Stimulated activated CD8-positive, alpha-beta memory T cell treated with anti-CD3 and anti-CD28 coated beads, Interleukin-15, amount 100 ng/mL, for 1 hour (primary cell): Measurements from ENCODE around the gene UTP18.
"Not testable (repeated sequence)": the region's sequence is repeated elsewhere in the genome, so short reads cannot be mapped to it uniquely, and the experiment has no call there.

Experiments
- DNase-seq: peaks from one replicate; pipeline ENCODE4 v3.0.0-alpha.2; 2020; ENCODE audit warnings: low read depth

The UTP18 gene

GRCh38 chr17:51258756-51259563, 1.4 kb upstream of the UTP18 start:
- DNase-seq, result no peak

GRCh38 chr17:51259564-51260236, 646 bp upstream of the UTP18 start, which contains the start of gene MBTD1:
MBTD1 (minus strand) TSS chr17:51260049; CDS start chr17:51225161, 34,888 bp downstream.
- DNase-seq, result peak; percentile 89

GRCh38 chr17:51261024-51261963, 948 bp downstream of the UTP18 start:
- no peak for DNase-seq

GRCh38 chr17:51263006-51263405, 2.7 kb downstream of the UTP18 start:
- no peak for DNase-seq

GRCh38 chr17:51264466-51264865, 4.1 kb downstream of the UTP18 start:
- DNase-seq, result not testable (repeated sequence)

- DNase-seq, result no peak
Measured at GRCh38 chr17:51269991-51270390, 9.6 kb downstream of the UTP18 start.

GRCh38 chr17:51270636-51271035, 10.3 kb downstream of the UTP18 start:
- no peak for DNase-seq

GRCh38 chr17:51272812-51273211, 12.5 kb downstream of the UTP18 start:
- no peak for DNase-seq

GRCh38 chr17:51275381-51275780, 15.0 kb downstream of the UTP18 start:
- no peak for DNase-seq

GRCh38 chr17:51279183-51279582, 18.8 kb downstream of the UTP18 start:
- no peak for DNase-seq

GRCh38 chr17:51287412-51287811, 27.1 kb downstream of the UTP18 start:
- DNase-seq, result no peak

- no peak for DNase-seq
Measured at GRCh38 chr17:51289696-51290111, 29.4 kb downstream of the UTP18 start.

- not testable (repeated sequence) for DNase-seq
Measured at GRCh38 chr17:51294338-51294737, 34.0 kb downstream of the UTP18 start.

- no peak for DNase-seq
Measured at GRCh38 chr17:51298508-51299371, 38.4 kb downstream of the UTP18 start.

- DNase-seq, result no peak
Measured at GRCh38 chr17:51299859-51300258, 39.5 kb downstream of the UTP18 start.

GRCh38 chr17:51305182-51305581, 44.8 kb downstream of the UTP18 start:
- DNase-seq, result no peak

GRCh38 chr17:51312003-51312402, 51.7 kb downstream of the UTP18 start:
- DNase-seq, result not testable (repeated sequence)

- DNase-seq, result no peak
Measured at GRCh38 chr17:51319186-51319585, 58.8 kb downstream of the UTP18 start.

GRCh38 chr17:51322390-51323029, 62.2 kb downstream of the UTP18 start:
- no peak for DNase-seq

GRCh38 chr17:51325471-51325870, 65.1 kb downstream of the UTP18 start:
- DNase-seq, result no peak
